Left ventricle myocardium inferior (tissue), 1 donor: ENCODE data around the gene THOC7. TPM values are rescaled to one million over a fixed set of nuclear protein-coding genes. Genes with fewer than 3 reads are reported as not detected.

Experiments
- DNase-seq: peaks from one replicate; pipeline ENCODE4 v3.0.0-alpha.2; 2020
- H3K27ac ChIP-seq: fragments of 200-600 bp; replicated peaks from 2 replicates; pipeline ENCODE4 v1.8.0; 2021
- H3K27me3 ChIP-seq: fragments of 200-600 bp; 2 replicates; pipeline ENCODE4 v1.8.0; 2021; ENCODE audit warnings: low read depth
- H3K36me3 ChIP-seq: fragments of 200-600 bp; 2 replicates; pipeline ENCODE4 v1.8.0; 2021
- H3K4me1 ChIP-seq: fragments of 200-600 bp; 2 replicates; pipeline ENCODE4 v1.8.0; 2021
- H3K4me3 ChIP-seq: fragments of 200-600 bp; 2 replicates; pipeline ENCODE4 v1.8.0; 2021; ENCODE audit warnings: mild to moderate bottlenecking, moderate library complexity
- H3K9me3 ChIP-seq: fragments of 200-600 bp; replicated peaks from 2 replicates; pipeline ENCODE4 v1.8.0; 2021
- CTCF ChIP-seq: fragments of 200-600 bp; IDR thresholded peaks from 2 replicates; pipeline ENCODE4 v1.8.0; 2021; ENCODE audit warnings: antibody characterized with exemption, mild to moderate bottlenecking, borderline replicate concordance
- intact Hi-C: fragments of 100-400 bp; cut with micrococcal nuclease; formaldehyde crosslinking; loops from one replicate; pipeline ENCODE4 v1.11.0; 2022
- long read RNA-seq: library from polyadenylated mRNA; unstranded; transcript quantifications from one replicate; pipeline ENCODE4 v2.0.0, GENCODE V29; 2021
- total RNA-seq: library from RNA; stranded (reverse); fragmentation: NEBNext Ultra II Directional; extraction: Animal tissue kit (Norgen Biotek cat#: 25700); gene quantifications from one replicate; pipeline ENCODE4 v1.2.1, GENCODE V29; 2021
- donor health status: DM: no; HTN: yes; CAD: no; lungs with severe emphysema.

Gene THOC7
- 79.4 TPM for total RNA-seq
- long read RNA-seq, transcript THOC7-201 (8 exons, 990 nt), result major isoform, 46 of 54 reads
- long read RNA-seq, partial matches to known transcripts, result 2 of 54 reads
- long read RNA-seq, other reads (novel, unspliced or antisense), result 3 of 54 reads

GRCh38 chr3:63863150-63864007 is at the start of gene THOC7, which contains the start of gene ATXN7:
THOC7 (minus strand) TSS chr3:63863805; CDS start chr3:63863790, 15 bp downstream.
ATXN7 (plus strand) TSS chr3:63863867; CDS start chr3:63912599, 48,732 bp downstream.
- intact Hi-C loops, result no loop called here

GRCh38 chr3:63912768-63913588 is 49.4 kb upstream of the THOC7 start:
- Histone ChIP-seq H3K4me1 (peaks cover 55% of the 10 kb centered on the region), H3K36me3 (peaks cover 24% of the 10 kb centered on the region), H3K27me3 (no peaks in the 10 kb centered on the region), H3K9me3 (no peaks in the 10 kb centered on the region), H3K27ac (peak overlapping the region; percentile 99), H3K4me3 (peak overlapping the region; percentile 78)
- peak; percentile 36 for DNase-seq
- intact Hi-C loops, result no loop called here
- no peak for TF ChIP-seq CTCF

More at GRCh38 chr3:63863150-63864007, at the start of gene THOC7, which contains the start of gene ATXN7:
- DNase-seq, result peak; percentile 75
- no peaks in the 10 kb centered on the region for H3K36me3 ChIP-seq
- no peaks in the 10 kb centered on the region for H3K9me3 ChIP-seq
- H3K27me3 ChIP-seq, result no peaks in the 10 kb centered on the region
- TF ChIP-seq CTCF, result no peak
- H3K4me1 ChIP-seq, result peaks cover 31% of the 10 kb centered on the region
- H3K27ac ChIP-seq, result peak within 1 kb of the TSS; percentile 93
- peak within 1 kb of the TSS; percentile 97 for H3K4me3 ChIP-seq

- Histone ChIP-seq H3K27me3 (no peaks in the 10 kb centered on the region), H3K27ac (peak within 1 kb of the TSS; percentile 99), H3K4me3 (peak within 1 kb of the TSS; percentile 78), H3K36me3 (peaks cover 23% of the 10 kb centered on the region), H3K9me3 (no peaks in the 10 kb centered on the region), H3K4me1 (peaks cover 58% of the 10 kb centered on the region)
- intact Hi-C loops, result no loop called here
- DNase-seq, result peak; percentile 92
- TF ChIP-seq CTCF, result peak; percentile 32
Measured at GRCh38 chr3:63911873-63912767, 48.5 kb upstream of the THOC7 start, which contains the start of gene SCAANT1. SCAANT1 (minus strand) TSS chr3:63912383.

- Histone ChIP-seq H3K4me3 (peak overlapping the region; percentile 78), H3K27me3 (no peaks in the 10 kb centered on the region), H3K9me3 (no peaks in the 10 kb centered on the region), H3K27ac (peak overlapping the region; percentile 99), H3K4me1 (peaks cover 58% of the 10 kb centered on the region), H3K36me3 (peaks cover 17% of the 10 kb centered on the region)
- DNase-seq, result no peak
- intact Hi-C loops, result no loop called here
- TF ChIP-seq CTCF, result no peak
Measured at GRCh38 chr3:63911509-63911872, 47.9 kb upstream of the THOC7 start.
